ENCODE measurements around the gene USP32.

GRCh38 chr17:60335289-60335688, 56.6 kb downstream of the USP32 start:
- TF ChIP-seq, protein P1, sequence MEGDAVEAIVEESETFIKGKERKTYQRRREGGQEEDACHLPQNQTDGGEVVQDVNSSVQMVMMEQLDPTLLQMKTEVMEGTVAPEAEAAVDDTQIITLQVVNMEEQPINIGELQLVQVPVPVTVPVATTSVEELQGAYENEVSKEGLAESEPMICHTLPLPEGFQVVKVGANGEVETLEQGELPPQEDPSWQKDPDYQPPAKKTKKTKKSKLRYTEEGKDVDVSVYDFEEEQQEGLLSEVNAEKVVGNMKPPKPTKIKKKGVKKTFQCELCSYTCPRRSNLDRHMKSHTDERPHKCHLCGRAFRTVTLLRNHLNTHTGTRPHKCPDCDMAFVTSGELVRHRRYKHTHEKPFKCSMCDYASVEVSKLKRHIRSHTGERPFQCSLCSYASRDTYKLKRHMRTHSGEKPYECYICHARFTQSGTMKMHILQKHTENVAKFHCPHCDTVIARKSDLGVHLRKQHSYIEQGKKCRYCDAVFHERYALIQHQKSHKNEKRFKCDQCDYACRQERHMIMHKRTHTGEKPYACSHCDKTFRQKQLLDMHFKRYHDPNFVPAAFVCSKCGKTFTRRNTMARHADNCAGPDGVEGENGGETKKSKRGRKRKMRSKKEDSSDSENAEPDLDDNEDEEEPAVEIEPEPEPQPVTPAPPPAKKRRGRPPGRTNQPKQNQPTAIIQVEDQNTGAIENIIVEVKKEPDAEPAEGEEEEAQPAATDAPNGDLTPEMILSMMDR (IDR thresholded peaks at IDR 0.05; ENCODE audit: low read depth, low read length), result no peak
- no peak for TF ChIP-seq POLR2A (IDR thresholded peaks at IDR 0.05; ENCODE audit: extremely low read depth, insufficient read length)
